ENCODE data around the gene MYO3B. TPM values are rescaled to one million over a fixed set of nuclear protein-coding genes. Genes with fewer than 3 reads are reported as not detected.

Gene MYO3B
- total RNA-seq, 1 experiment from 2014 or later, result not detected

- DNase-seq (ENCODE audit: low read depth), result no peak
Observed at GRCh38 chr2:170371231-170371998, 193.5 kb downstream of the MYO3B start.

- DNase-seq (ENCODE audit: low read depth), result peak; percentile 55
Observed at GRCh38 chr2:170375192-170375591, 197.2 kb downstream of the MYO3B start.

DNA sequence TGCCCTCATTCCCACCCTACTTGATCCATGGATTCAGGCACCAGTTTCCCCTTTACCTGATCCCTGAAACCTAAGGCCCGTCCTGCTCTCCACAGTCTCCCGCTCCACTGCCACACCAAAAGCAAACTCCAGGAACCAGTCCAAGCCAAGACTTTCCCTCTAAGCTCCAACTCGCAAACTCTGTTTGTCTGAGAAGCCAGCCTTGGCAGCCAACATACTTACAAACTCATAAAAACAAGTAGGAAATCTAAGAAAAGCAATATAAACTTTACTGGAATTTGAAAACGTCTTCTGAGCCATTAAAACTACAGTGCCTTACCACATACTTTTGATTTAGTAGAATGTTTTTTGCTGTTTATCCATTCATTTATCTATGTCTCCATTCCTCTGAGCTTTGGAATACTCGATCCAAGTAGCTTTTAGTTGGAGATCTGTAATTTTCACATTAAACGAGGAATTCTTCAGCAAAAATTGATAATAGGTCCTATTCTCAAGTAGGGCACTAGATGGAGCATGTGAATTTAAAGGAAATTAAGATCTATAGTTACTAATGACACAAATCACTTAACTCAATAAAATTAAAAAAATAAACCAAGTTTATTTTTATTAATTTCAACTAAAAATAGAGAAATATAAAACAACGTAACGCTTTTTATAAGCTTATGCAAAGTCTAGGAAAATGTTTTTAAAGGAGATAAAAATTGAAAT lies 199.7 kb downstream of the MYO3B start:
- DNase-seq (ENCODE audit: low read depth), result no peak

GRCh38 chr2:170380267-170380666 lies 202.3 kb downstream of the MYO3B start:
- DNase-seq (ENCODE audit: low read depth), result no peak

DNA sequence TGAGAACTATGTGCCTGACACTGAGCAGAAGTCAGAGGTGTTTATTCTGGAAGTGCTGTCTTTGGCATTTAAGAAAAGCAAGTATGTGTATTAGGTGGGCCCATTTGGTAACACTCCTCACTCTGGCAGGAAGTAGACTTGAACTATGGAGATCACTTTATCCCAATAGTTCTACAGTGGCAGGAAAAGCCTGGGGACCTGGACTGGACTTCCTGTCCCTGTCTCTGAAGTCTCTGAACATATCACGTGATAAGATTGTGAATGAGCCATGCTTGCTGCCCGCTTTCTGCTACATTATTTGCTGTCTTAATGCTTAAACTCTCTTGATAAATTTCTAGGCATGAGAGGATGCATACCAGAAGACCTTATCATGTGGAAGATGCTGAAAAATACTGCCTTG lies 203.7 kb downstream of the MYO3B start:
- no peak for DNase-seq (ENCODE audit: low read depth)

GRCh38 chr2:170386554-170386953 lies 208.6 kb downstream of the MYO3B start:
- DNase-seq (ENCODE audit: low read depth), result no peak

DNA sequence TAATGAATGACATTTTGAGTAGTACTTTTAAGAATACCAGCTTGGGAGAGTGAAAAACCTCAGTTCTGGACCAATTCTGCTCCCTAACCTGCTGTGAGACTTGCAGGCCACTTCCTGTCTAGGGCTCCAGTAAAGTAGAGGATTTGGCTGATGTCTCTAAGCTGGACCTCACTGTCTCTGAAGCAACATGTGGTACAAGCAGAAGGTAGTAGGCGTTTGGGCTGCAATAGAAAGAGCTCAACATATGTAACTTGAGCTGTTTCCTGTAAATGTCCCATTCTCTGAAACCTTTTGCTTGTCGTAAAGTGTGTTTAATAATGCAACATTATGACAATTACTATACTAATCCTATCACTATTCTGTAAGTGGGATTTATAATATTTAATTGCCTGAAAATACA lies 213.1 kb downstream of the MYO3B start:
- no peak for DNase-seq (ENCODE audit: low read depth)

GRCh38 chr2:170391697-170392096 lies 213.8 kb downstream of the MYO3B start:
- no peak for DNase-seq (ENCODE audit: low read depth)

- DNase-seq (ENCODE audit: low read depth), result no peak
Observed at GRCh38 chr2:170393861-170394498, 216.0 kb downstream of the MYO3B start.

DNA sequence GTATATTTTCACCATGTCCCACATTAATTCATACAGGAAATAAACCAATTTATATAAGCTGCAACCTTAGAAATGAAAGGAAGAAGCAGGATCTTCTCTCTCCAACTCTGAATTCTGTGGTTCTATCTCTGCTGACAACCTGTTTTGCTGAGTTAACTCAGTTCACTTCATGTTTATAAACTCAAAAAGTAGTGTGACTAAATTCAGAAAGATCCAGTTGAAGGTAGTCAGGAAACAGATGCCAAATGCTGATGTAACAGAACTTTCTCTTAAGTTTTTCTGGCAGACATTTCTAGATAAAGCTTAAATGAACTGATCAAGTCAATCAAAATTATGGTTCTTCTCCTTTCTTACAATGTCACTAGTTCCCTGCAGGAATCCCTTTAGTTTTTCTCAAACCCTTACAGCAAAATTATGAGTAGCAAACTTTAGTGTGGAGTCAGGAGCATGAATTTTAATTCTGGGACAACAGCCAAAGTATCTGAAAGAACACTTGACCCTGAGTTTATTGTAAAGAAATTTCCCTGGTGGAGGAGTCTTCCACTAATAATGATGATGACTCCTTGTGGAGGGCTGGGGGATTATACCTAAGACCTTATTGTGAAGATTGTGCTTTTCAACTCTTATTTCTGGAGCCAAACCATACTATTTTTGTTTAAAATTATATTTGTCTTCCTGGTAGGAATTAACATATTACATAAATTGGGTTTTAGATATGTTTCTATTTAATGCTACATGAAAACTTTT lies 216.9 kb downstream of the MYO3B start:
- no peak for DNase-seq (ENCODE audit: low read depth)

DNA sequence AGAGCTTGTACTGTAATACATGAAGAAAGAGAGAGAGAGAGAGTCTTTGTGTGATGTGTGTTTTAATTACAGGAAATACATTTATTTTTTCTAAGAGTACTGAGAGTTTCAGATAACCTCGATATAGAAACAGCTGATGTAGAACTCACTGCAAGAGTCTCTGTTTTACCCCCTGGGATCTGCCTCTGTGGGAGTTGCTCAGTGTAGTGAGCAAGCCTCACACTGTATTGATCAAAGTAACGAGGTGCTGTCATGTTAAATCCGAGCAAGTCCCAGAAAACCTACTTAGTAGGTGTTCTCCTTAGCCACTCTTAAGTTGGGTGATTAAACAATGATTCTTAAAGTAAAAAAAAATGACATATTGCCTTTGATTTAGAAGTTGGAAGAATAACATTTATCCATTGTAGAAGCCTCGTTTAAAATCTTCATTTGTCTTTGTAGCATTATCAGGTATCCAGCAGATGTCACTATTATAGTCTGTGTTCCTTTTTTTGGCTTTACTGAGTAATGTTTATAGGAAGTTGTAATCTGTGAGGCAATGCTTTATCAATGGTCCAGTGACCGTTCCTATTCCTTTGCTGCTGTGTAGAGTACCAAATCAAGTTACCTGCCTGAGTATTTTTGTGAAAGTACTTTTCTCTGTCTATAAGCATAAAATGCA lies 219.0 kb downstream of the MYO3B start:
- peak; percentile 14 for DNase-seq (ENCODE audit: low read depth)

DNA sequence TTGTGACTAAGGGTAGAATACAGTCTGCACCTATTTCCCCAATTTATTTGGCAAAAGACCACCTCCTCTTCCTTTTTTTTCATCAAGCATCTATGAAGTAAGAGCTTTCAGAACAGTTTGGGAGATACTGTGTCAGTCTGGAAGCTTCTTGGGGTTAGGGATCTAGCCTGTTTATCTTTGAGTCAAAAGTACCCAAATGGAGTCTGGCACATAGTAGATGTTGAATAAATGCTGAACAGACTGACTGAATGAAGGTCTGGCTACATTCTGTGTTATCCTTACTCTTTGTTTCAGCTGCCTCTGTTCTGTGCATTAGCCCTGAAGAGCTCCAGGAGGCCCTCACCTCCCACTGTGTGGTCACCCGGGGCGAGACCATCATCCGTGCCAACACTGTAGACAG lies 223.2 kb downstream of the MYO3B start:
- no peak for DNase-seq (ENCODE audit: low read depth)

- no peak for DNase-seq (ENCODE audit: low read depth)
Observed at GRCh38 chr2:170404846-170405245, 226.9 kb downstream of the MYO3B start.

- no peak for DNase-seq (ENCODE audit: low read depth)
Observed at GRCh38 chr2:170405326-170405725, 227.4 kb downstream of the MYO3B start.

- DNase-seq (ENCODE audit: low read depth), result no peak
Observed at GRCh38 chr2:170408461-170409163, 230.7 kb downstream of the MYO3B start.

DNA sequence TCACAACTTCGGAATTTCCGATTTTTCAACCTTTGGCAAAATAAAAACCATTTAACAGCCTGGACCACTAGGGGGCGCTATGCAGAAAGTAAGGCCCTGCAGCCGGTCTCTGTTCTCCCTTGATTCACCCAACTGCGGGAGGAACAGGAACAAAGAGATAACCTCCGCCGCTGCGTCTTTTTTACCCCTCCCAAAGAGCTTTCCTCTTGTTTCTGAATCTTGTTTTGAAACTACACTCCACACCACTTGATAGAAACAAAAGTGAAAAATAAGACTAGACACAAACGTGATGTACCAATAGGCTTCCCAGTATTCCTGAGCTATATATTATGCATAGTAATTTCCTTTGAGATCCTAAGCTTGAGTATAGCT lies 231.2 kb downstream of the MYO3B start:
- DNase-seq (ENCODE audit: low read depth), result peak; percentile 45

DNA sequence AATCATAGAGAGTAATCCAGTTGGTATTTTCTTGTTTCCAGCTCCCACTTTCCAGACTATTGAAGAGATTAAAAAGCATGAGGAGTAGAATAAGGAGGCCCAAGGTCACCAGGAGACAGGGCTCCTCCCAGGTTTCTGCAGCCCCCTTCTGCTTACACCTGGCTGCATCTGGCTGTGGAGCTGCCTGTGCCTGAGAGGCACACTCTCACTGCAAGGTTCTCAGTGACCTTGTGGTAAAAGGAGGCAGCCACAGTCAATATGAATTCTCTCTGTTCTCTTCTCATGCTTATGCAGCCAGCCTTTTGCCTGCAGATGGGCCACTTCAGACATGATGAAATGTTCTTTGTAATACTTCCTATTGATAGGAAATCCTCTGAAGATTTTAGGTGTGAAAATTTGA lies 233.7 kb downstream of the MYO3B start:
- no peak for DNase-seq (ENCODE audit: low read depth)

- no peak for DNase-seq (ENCODE audit: low read depth)
Observed at GRCh38 chr2:170420961-170421687, 243.2 kb downstream of the MYO3B start.

- DNase-seq (ENCODE audit: low read depth), result no peak
Observed at GRCh38 chr2:170423919-170424318, 246.0 kb downstream of the MYO3B start.

GRCh38 chr2:170425281-170425751 lies 247.4 kb downstream of the MYO3B start:
- peak; percentile 36 for DNase-seq (ENCODE audit: low read depth)

Measured in M059J (cell line).